ENCODE measurements around the gene TMEM30A.
A peak's percentile ranks its signal among the peaks of the same experiment; 100 is the strongest.

Gene TMEM30A

GRCh38 chr6:75283907-75284631 lies 523 bp downstream of the TMEM30A start:
- H2BK120ac ChIP-seq (ENCODE audit: low read depth, low read length) = no peak overlapping the region
- WGBS (ENCODE audit: extremely low coverage, insufficient coverage, low lambda C conversion rate) = no CpG with 5 or more reads among the region's 36 CpGs
- peak overlapping the region; percentile 80 for H3K23ac ChIP-seq (ENCODE audit: low read length)
- H2AK5ac ChIP-seq (ENCODE audit: low read length) = no peak overlapping the region
- peaks cover 1% of the 10 kb centered on the region for H3K79me1 ChIP-seq (ENCODE audit: low read length)
- H3K36me3 ChIP-seq (ENCODE audit: control insufficient read depth, insufficient read depth, low read length) = no peaks in the 10 kb centered on the region
- no peak overlapping the region for H3K4ac ChIP-seq (ENCODE audit: low read depth, low read length)
- H3K4me1 ChIP-seq (ENCODE audit: control insufficient read depth, low read depth, low read length) = peaks cover 2% of the 10 kb centered on the region
- H3K79me2 ChIP-seq (ENCODE audit: control insufficient read depth, insufficient read depth, low read length) = peaks cover 23% of the 10 kb centered on the region
- H3K27ac ChIP-seq (ENCODE audit: low read depth, low read length) = peak overlapping the region; percentile 53
- H3K4me2 ChIP-seq (ENCODE audit: low read length) = peak overlapping the region; percentile 73
- no peak overlapping the region for H3K18ac ChIP-seq (ENCODE audit: low read length)
- no peak overlapping the region for H2BK5ac ChIP-seq (ENCODE audit: low read length)
- DNase-seq = peak; percentile 73
- H4K8ac ChIP-seq (ENCODE audit: low read depth, low read length) = no peak overlapping the region
- peak overlapping the region; percentile 99 for H3K56ac ChIP-seq (ENCODE audit: low read length)
- peak overlapping the region; percentile 98 for H3K4me3 ChIP-seq (ENCODE audit: low read length)
- no peak overlapping the region for H4K5ac ChIP-seq (ENCODE audit: low read length)
- no peak overlapping the region for H2BK15ac ChIP-seq (replicated peaks; ENCODE audit: low read depth)
- no peaks in the 10 kb centered on the region for H3K27me3 ChIP-seq (ENCODE audit: insufficient read depth, low read length, poor library complexity)
- H3K9ac ChIP-seq (ENCODE audit: low read length) = peak overlapping the region; percentile 92

GRCh38 chr6:75282706-75283105 lies 1.9 kb downstream of the TMEM30A start:
- peaks cover 1% of the 10 kb centered on the region for H3K79me1 ChIP-seq (ENCODE audit: low read length)
- WGBS (ENCODE audit: extremely low coverage, insufficient coverage, low lambda C conversion rate) = no CpG with 5 or more reads among the region's 2 CpGs
- DNase-seq = peak; percentile 40
- no peak overlapping the region for H2BK5ac ChIP-seq (ENCODE audit: low read length)
- H3K27me3 ChIP-seq (ENCODE audit: insufficient read depth, low read length, poor library complexity) = no peaks in the 10 kb centered on the region
- H3K4me1 ChIP-seq (ENCODE audit: control insufficient read depth, low read depth, low read length) = peaks cover 2% of the 10 kb centered on the region
- H2BK120ac ChIP-seq (ENCODE audit: low read depth, low read length) = no peak overlapping the region
- H4K8ac ChIP-seq (ENCODE audit: low read depth, low read length) = no peak overlapping the region
- no peak overlapping the region for H2AK5ac ChIP-seq (ENCODE audit: low read length)
- peak overlapping the region; percentile 49 for H3K56ac ChIP-seq (ENCODE audit: low read length)
- H3K4me2 ChIP-seq (ENCODE audit: low read length) = peak overlapping the region; percentile 66
- H3K18ac ChIP-seq (ENCODE audit: low read length) = no peak overlapping the region
- no peak overlapping the region for H3K23ac ChIP-seq (ENCODE audit: low read length)
- H3K4ac ChIP-seq (ENCODE audit: low read depth, low read length) = no peak overlapping the region
- H2BK15ac ChIP-seq (replicated peaks; ENCODE audit: low read depth) = no peak overlapping the region
- H3K9ac ChIP-seq (ENCODE audit: low read length) = peak overlapping the region; percentile 48
- peaks cover 30% of the 10 kb centered on the region for H3K79me2 ChIP-seq (ENCODE audit: control insufficient read depth, insufficient read depth, low read length)
- H3K27ac ChIP-seq (ENCODE audit: low read depth, low read length) = no peak overlapping the region
- H4K5ac ChIP-seq (ENCODE audit: low read length) = no peak overlapping the region
- no peak overlapping the region for H3K4me3 ChIP-seq (ENCODE audit: low read length)
- H3K36me3 ChIP-seq (ENCODE audit: control insufficient read depth, insufficient read depth, low read length) = no peaks in the 10 kb centered on the region

- no peak overlapping the region for H3K56ac ChIP-seq (ENCODE audit: low read length)
- peaks cover 2% of the 10 kb centered on the region for H3K4me1 ChIP-seq (ENCODE audit: control insufficient read depth, low read depth, low read length)
- H2BK5ac ChIP-seq (ENCODE audit: low read length) = no peak overlapping the region
Observed at GRCh38 chr6:75281653-75282052, 2.9 kb downstream of the TMEM30A start.

DNA sequence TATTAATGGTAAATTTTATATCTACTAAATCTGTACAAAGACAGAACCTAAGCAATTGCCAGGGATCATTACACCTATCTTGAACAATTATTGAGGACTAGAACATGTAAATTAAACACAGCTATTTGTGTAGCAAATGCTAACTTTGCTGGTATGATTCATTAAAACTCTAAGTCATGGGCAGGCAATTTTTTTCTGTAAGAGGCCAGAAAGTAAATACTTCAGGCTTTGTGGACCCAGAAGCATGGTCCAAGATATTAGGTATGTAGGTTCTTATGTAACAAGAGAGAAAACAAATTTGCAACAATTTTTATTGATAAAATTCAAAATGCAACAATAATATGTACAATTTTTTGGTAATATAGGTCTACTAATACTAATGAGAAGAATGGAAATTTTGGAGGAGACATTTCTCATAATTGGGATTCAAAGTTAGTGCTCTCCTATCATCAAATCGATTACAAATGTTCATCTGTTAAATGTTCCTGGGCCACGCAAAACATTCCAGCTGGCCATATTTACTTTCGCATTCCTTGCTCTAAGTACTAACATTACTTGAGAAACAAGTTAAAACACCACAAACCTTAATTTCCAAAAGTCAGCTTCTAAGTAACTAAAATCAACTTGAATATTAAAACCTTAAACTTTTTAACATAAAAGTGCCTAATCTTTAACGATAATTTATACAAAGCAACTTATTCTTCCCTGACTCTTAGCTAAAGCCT lies 4.3 kb downstream of the TMEM30A start:
- no peaks in the 10 kb centered on the region for H3K27me3 ChIP-seq (ENCODE audit: insufficient read depth, low read length, poor library complexity)
- no peak overlapping the region for H3K9ac ChIP-seq (ENCODE audit: low read length)
- no peak overlapping the region for H2BK120ac ChIP-seq (ENCODE audit: low read depth, low read length)
- H3K79me1 ChIP-seq (ENCODE audit: low read length) = peaks cover 6% of the 10 kb centered on the region
- no peak overlapping the region for H3K23ac ChIP-seq (ENCODE audit: low read length)
- no peak overlapping the region for H3K27ac ChIP-seq (ENCODE audit: low read depth, low read length)
- no peak overlapping the region for H3K4me3 ChIP-seq (ENCODE audit: low read length)
- no peak overlapping the region for H2AK5ac ChIP-seq (ENCODE audit: low read length)
- no peak overlapping the region for H2BK5ac ChIP-seq (ENCODE audit: low read length)
- H2BK15ac ChIP-seq (replicated peaks; ENCODE audit: low read depth) = no peak overlapping the region
- H3K18ac ChIP-seq (ENCODE audit: low read length) = no peak overlapping the region
- 100% methylated on average over 1 of the region's 4 CpGs for WGBS (ENCODE audit: extremely low coverage, insufficient coverage, low lambda C conversion rate)
- no peak overlapping the region for H3K56ac ChIP-seq (ENCODE audit: low read length)
- peaks cover 2% of the 10 kb centered on the region for H3K4me1 ChIP-seq (ENCODE audit: control insufficient read depth, low read depth, low read length)
- no peak overlapping the region for H4K5ac ChIP-seq (ENCODE audit: low read length)
- H3K36me3 ChIP-seq (ENCODE audit: control insufficient read depth, insufficient read depth, low read length) = no peaks in the 10 kb centered on the region
- no peak overlapping the region for H3K4me2 ChIP-seq (ENCODE audit: low read length)
- H4K8ac ChIP-seq (ENCODE audit: low read depth, low read length) = no peak overlapping the region
- no peak for DNase-seq
- peaks cover 46% of the 10 kb centered on the region for H3K79me2 ChIP-seq (ENCODE audit: control insufficient read depth, insufficient read depth, low read length)
- H3K4ac ChIP-seq (ENCODE audit: low read depth, low read length) = no peak overlapping the region

More at GRCh38 chr6:75281653-75282052, 2.9 kb downstream of the TMEM30A start:
- Histone ChIP-seq H3K9ac (ENCODE audit: low read length) (no peak overlapping the region), H3K27me3 (ENCODE audit: insufficient read depth, low read length, poor library complexity) (no peaks in the 10 kb centered on the region), H3K27ac (ENCODE audit: low read depth, low read length) (no peak overlapping the region), H3K18ac (ENCODE audit: low read length) (no peak overlapping the region), H3K4ac (ENCODE audit: low read depth, low read length) (no peak overlapping the region), H3K4me3 (ENCODE audit: low read length) (no peak overlapping the region), H3K36me3 (ENCODE audit: control insufficient read depth, insufficient read depth, low read length) (no peaks in the 10 kb centered on the region), H3K79me1 (ENCODE audit: low read length) (peaks cover 3% of the 10 kb centered on the region), H3K79me2 (ENCODE audit: control insufficient read depth, insufficient read depth, low read length) (peaks cover 36% of the 10 kb centered on the region), H2BK15ac (replicated peaks; ENCODE audit: low read depth) (no peak overlapping the region), H2BK120ac (ENCODE audit: low read depth, low read length) (no peak overlapping the region), H4K5ac (ENCODE audit: low read length) (no peak overlapping the region), H2AK5ac (ENCODE audit: low read length) (no peak overlapping the region), H3K23ac (ENCODE audit: low read length) (no peak overlapping the region), H3K4me2 (ENCODE audit: low read length) (no peak overlapping the region), H4K8ac (ENCODE audit: low read depth, low read length) (no peak overlapping the region)
- no peak for DNase-seq

DNA sequence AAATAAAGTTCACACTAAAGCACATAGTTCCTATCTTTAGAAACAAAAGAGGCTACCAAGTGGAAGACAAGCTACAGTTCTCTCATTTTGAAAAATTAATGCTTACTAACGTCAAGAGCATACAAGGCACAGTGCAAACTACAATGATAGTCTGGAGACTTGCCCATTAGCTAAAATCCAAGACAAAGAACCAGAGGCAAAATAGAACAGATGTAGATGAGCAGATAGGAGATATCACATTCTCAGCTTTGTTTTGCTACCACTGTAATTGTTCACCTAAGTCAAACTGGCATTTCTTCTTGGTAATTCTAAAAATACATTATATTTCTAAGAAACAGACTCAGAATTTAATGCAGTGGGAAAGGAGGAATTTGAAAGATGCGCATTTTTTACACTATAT lies 5.2 kb downstream of the TMEM30A start:
- Histone ChIP-seq H3K79me2 (ENCODE audit: control insufficient read depth, insufficient read depth, low read length) (peaks cover 51% of the 10 kb centered on the region), H3K36me3 (ENCODE audit: control insufficient read depth, insufficient read depth, low read length) (no peaks in the 10 kb centered on the region), H3K4ac (ENCODE audit: low read depth, low read length) (no peak overlapping the region), H3K4me1 (ENCODE audit: control insufficient read depth, low read depth, low read length) (peaks cover 2% of the 10 kb centered on the region), H2BK15ac (replicated peaks; ENCODE audit: low read depth) (no peak overlapping the region), H3K4me2 (ENCODE audit: low read length) (no peak overlapping the region), H3K79me1 (ENCODE audit: low read length) (peaks cover 6% of the 10 kb centered on the region), H4K8ac (ENCODE audit: low read depth, low read length) (no peak overlapping the region), H3K9ac (ENCODE audit: low read length) (no peak overlapping the region), H3K18ac (ENCODE audit: low read length) (no peak overlapping the region), H3K4me3 (ENCODE audit: low read length) (no peak overlapping the region), H2BK120ac (ENCODE audit: low read depth, low read length) (no peak overlapping the region), H3K23ac (ENCODE audit: low read length) (no peak overlapping the region), H3K27ac (ENCODE audit: low read depth, low read length) (no peak overlapping the region), H3K27me3 (ENCODE audit: insufficient read depth, low read length, poor library complexity) (no peaks in the 10 kb centered on the region), H2AK5ac (ENCODE audit: low read length) (no peak overlapping the region), H3K56ac (ENCODE audit: low read length) (no peak overlapping the region), H4K5ac (ENCODE audit: low read length) (no peak overlapping the region), H2BK5ac (ENCODE audit: low read length) (no peak overlapping the region)
- no CpG with 5 or more reads among the region's 2 CpGs for WGBS (ENCODE audit: extremely low coverage, insufficient coverage, low lambda C conversion rate)
- DNase-seq = no peak
